HL-60 (cell line): ENCODE data around the gene ULBP2.

Experiments
- CTCF ChIP-seq: IDR thresholded peaks from one replicate; pipeline ENCODE4 v1.5.1; 2011; ENCODE audit warnings: low read length, control low read depth, inconsistent platforms; ENCODE audit not compliant: insufficient read depth
- GABPA ChIP-seq: IDR thresholded peaks from 2 replicates; pipeline ENCODE4 v1.6.1; 2012; ENCODE audit warnings: low read depth
- POLR2AphosphoS5 ChIP-seq: IDR thresholded peaks from 2 replicates; pipeline ENCODE4 v1.6.1; 2012; ENCODE audit warnings: low read depth
- REST ChIP-seq: IDR thresholded peaks from 2 replicates; pipeline ENCODE4 v1.6.1; 2012; ENCODE audit warnings: low read depth; ENCODE audit not compliant: insufficient replicate concordance
- SPI1 ChIP-seq: IDR thresholded peaks from 2 replicates; pipeline ENCODE4 v1.6.1; 2012; ENCODE audit warnings: low read depth, mild to moderate bottlenecking, borderline replicate concordance

GRCh38 chr6:149913085-149913484 is 28.7 kb upstream of the ULBP2 start:
- TF ChIP-seq CTCF (no peak), REST (no peak), SPI1 (no peak), GABPA (no peak), POLR2AphosphoS5 (no peak)
